ENCODE results near the gene NR3C2. TPM values are rescaled to one million over a fixed set of nuclear protein-coding genes. Genes with fewer than 3 reads are reported as not detected.

The NR3C2 gene
- total RNA-seq, 2 experiments from 2014 or later: 4.2 to 4.3 TPM

DNA sequence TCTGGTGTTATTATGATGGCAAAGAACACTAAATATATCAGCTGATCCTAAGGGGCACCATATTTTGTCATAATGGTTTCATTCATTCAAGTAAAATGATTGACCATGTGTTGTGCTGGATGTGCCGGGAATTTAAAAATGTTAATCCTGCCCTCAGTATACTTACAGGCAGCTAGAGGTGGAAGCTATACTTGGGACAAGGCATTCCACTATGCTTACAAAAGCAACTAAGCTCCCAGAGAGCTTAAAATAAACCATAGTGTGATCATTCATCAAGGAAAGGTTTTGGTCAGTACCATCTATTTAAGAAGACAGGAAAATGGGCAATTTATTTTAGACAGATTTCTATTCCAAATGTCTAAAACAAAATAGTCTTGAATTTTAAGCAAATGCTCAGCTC is 46.4 kb downstream of the NR3C2 start:
- Mint-ChIP-seq H3K9me3 (peaks cover 3% of the 10 kb centered on the region), H3K4me3 (no peak overlapping the region), H3K27me3 (no peaks in the 10 kb centered on the region), H3K4me1 (ENCODE audit: low read depth) (peaks cover 23% of the 10 kb centered on the region), H3K27ac (no peak overlapping the region), H3K36me3 (peaks cover 7% of the 10 kb centered on the region)
- intact Hi-C loops (cut with micrococcal nuclease): no loop called here
- POLR2A ChIA-PET: no interaction called here
- DNase-seq: no peak
- CTCF ChIA-PET: no interaction called here

DNA sequence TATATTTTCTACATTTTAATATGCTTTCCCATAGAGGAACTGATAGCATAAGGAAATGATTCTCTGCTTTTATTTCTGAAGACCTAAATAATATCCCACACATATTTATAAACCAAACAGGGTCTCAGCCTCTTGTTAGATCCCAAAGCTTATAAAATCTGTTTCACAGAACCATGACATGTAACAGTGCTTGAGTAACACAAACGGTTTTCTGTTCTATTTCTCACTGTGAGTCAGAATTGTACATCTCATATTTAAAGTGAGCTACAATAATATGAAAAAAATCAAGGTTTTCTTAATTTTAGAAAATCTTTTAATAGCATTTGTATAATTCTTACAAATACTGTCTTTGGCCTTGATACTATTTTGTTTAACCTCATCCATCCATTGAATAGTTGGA is 51.2 kb downstream of the NR3C2 start:
- Mint-ChIP-seq H3K27ac (no peak overlapping the region), H3K4me3 (no peak overlapping the region), H3K27me3 (no peaks in the 10 kb centered on the region), H3K36me3 (peaks cover 2% of the 10 kb centered on the region), H3K4me1 (ENCODE audit: low read depth) (peaks cover 27% of the 10 kb centered on the region), H3K9me3 (no peaks in the 10 kb centered on the region)
- DNase-seq: no peak
- ChIA-PET POLR2A (no interaction called here), CTCF (no interaction called here)
- intact Hi-C loops (cut with micrococcal nuclease): loop anchor here (2.0 kb wide), 1 partner anchor 14 kb away; no protein-coding TSS in a partner anchor

- Mint-ChIP-seq H3K27me3 (no peaks in the 10 kb centered on the region), H3K9me3 (no peaks in the 10 kb centered on the region), H3K36me3 (peaks cover 2% of the 10 kb centered on the region), H3K4me3 (no peak overlapping the region), H3K4me1 (ENCODE audit: low read depth) (peaks cover 34% of the 10 kb centered on the region), H3K27ac (no peak overlapping the region)
- ChIA-PET POLR2A (no interaction called here), CTCF (no interaction called here)
- intact Hi-C loops (cut with micrococcal nuclease): loop anchor here (2.0 kb wide), 1 partner anchor 14 kb away; no protein-coding TSS in a partner anchor
- DNase-seq: no peak
These were observed 51.9 kb downstream of the NR3C2 start for GRCh38 chr4:148390311-148390710.

- intact Hi-C loops (cut with micrococcal nuclease): loop anchor here (1.0 kb wide), 1 partner anchor 19 kb away; no protein-coding TSS in a partner anchor
- no peak for DNase-seq
- H3K27me3 Mint-ChIP-seq: no peaks in the 10 kb centered on the region
- peaks cover 7% of the 10 kb centered on the region for H3K36me3 Mint-ChIP-seq
- ChIA-PET POLR2A (no interaction called here), CTCF (no interaction called here)
- H3K4me3 Mint-ChIP-seq: no peak overlapping the region
- H3K9me3 Mint-ChIP-seq: peaks cover 4% of the 10 kb centered on the region
- no peak overlapping the region for H3K27ac Mint-ChIP-seq
- H3K4me1 Mint-ChIP-seq (ENCODE audit: low read depth): peaks cover 25% of the 10 kb centered on the region
These were observed 61.9 kb downstream of the NR3C2 start for GRCh38 chr4:148380291-148380690.

- H3K36me3 Mint-ChIP-seq: peaks cover 2% of the 10 kb centered on the region
- DNase-seq: peak; percentile 32
- POLR2A ChIA-PET: interaction anchor here (0.7 to 1.0 kb wide), 2 partner anchors 67 to 864 kb away, joined by 3 read pairs; no protein-coding TSS in a partner anchor
- peaks cover 28% of the 10 kb centered on the region for H3K4me1 Mint-ChIP-seq (ENCODE audit: low read depth)
- CTCF ChIA-PET: no interaction called here
- peak overlapping the region; percentile 77 for H3K27ac Mint-ChIP-seq
- intact Hi-C loops (cut with micrococcal nuclease): loop anchor here (1.0 to 10.0 kb wide), 3 partner anchors 15 to 321 kb away; partner anchors contain the start of gene NR3C2
- peak overlapping the region; percentile 61 for H3K4me3 Mint-ChIP-seq
- no peaks in the 10 kb centered on the region for H3K27me3 Mint-ChIP-seq
- no peaks in the 10 kb centered on the region for H3K9me3 Mint-ChIP-seq
These were observed 66.1 kb downstream of the NR3C2 start for GRCh38 chr4:148376151-148376550.

- intact Hi-C loops (cut with micrococcal nuclease): loop anchor here (10.0 kb wide), 1 partner anchor 321 kb away; no protein-coding TSS in a partner anchor
- Mint-ChIP-seq H3K4me3 (peak overlapping the region; percentile 43), H3K36me3 (peaks cover 2% of the 10 kb centered on the region), H3K27ac (no peak overlapping the region), H3K4me1 (ENCODE audit: low read depth) (peaks cover 28% of the 10 kb centered on the region), H3K27me3 (no peaks in the 10 kb centered on the region), H3K9me3 (no peaks in the 10 kb centered on the region)
- no peak for DNase-seq
- ChIA-PET CTCF (no interaction called here), POLR2A (interaction anchor here (0.7 to 1.0 kb wide), 3 partner anchors 61 to 864 kb away, joined by 3 read pairs; no protein-coding TSS in a partner anchor)
These were observed 66.6 kb downstream of the NR3C2 start for GRCh38 chr4:148375584-148375983.

DNA sequence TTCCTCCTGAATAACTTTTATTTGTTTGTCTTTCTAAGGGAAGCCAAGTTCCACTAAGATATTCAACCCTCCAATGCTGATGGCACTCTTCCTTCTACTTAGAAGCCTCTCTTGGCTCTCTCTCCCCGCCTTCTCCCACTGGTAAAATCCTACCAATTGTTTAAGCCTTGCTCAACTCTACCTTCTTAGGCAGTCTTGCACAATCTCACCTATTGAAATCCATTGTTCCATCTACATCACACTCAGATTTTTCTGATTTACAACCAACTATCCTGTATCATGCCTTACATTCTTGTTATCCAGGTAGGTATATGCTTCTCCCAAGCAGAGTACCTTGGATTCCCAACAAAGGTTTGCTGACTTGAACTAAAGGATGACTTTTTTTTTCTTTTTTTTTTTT is 69.1 kb downstream of the NR3C2 start:
- Mint-ChIP-seq H3K4me1 (ENCODE audit: low read depth) (peaks cover 33% of the 10 kb centered on the region), H3K9me3 (no peaks in the 10 kb centered on the region), H3K4me3 (no peak overlapping the region), H3K36me3 (peaks cover 2% of the 10 kb centered on the region), H3K27me3 (no peaks in the 10 kb centered on the region), H3K27ac (no peak overlapping the region)
- intact Hi-C loops (cut with micrococcal nuclease): loop anchor here (10.0 kb wide), 1 partner anchor 318 kb away; no protein-coding TSS in a partner anchor
- ChIA-PET CTCF (no interaction called here), POLR2A (no interaction called here)
- DNase-seq: no peak

- no peak overlapping the region for H3K27ac Mint-ChIP-seq
- no peak for DNase-seq
- H3K4me3 Mint-ChIP-seq: no peak overlapping the region
- H3K27me3 Mint-ChIP-seq: no peaks in the 10 kb centered on the region
- no peaks in the 10 kb centered on the region for H3K36me3 Mint-ChIP-seq
- peaks cover 24% of the 10 kb centered on the region for H3K4me1 Mint-ChIP-seq (ENCODE audit: low read depth)
- POLR2A ChIA-PET: no interaction called here
- CTCF ChIA-PET: no interaction called here
- intact Hi-C loops (cut with micrococcal nuclease): loop anchor here (10.0 kb wide), 1 partner anchor 315 kb away; no protein-coding TSS in a partner anchor
- H3K9me3 Mint-ChIP-seq: no peaks in the 10 kb centered on the region
These were observed 72.3 kb downstream of the NR3C2 start for GRCh38 chr4:148369919-148370318.

GRCh38 chr4:148367756-148368155 is 74.5 kb downstream of the NR3C2 start:
- Mint-ChIP-seq H3K27me3 (no peaks in the 10 kb centered on the region), H3K4me1 (ENCODE audit: low read depth) (peaks cover 19% of the 10 kb centered on the region), H3K4me3 (no peak overlapping the region), H3K9me3 (no peaks in the 10 kb centered on the region), H3K27ac (no peak overlapping the region), H3K36me3 (no peaks in the 10 kb centered on the region)
- CTCF ChIA-PET: no interaction called here
- DNase-seq: no peak
- POLR2A ChIA-PET: no interaction called here
- intact Hi-C loops (cut with micrococcal nuclease): no loop called here

DNA sequence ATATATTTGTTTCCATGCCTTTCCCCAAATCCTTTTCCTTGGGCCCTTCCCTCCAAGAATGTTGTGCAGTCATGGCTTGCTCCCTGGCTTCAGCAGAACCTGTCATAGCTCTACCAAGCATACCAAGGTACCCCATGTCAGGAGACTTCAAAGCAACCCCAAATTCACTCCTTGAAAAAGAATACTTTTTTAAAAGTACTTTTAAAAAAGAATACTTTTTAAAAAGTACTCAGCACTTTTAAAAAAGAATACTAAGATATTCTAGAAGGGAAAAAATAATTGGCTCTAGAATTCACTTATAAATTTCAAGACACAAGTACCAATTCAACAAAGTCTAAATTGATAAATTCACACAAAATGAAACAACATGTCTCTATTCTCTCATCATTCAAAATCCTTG is 76.0 kb downstream of the NR3C2 start:
- Mint-ChIP-seq H3K36me3 (no peaks in the 10 kb centered on the region), H3K27me3 (no peaks in the 10 kb centered on the region), H3K9me3 (no peaks in the 10 kb centered on the region), H3K4me3 (no peak overlapping the region), H3K4me1 (ENCODE audit: low read depth) (peaks cover 17% of the 10 kb centered on the region), H3K27ac (no peak overlapping the region)
- DNase-seq: no peak
- CTCF ChIA-PET: no interaction called here
- intact Hi-C loops (cut with micrococcal nuclease): no loop called here
- POLR2A ChIA-PET: no interaction called here

- Mint-ChIP-seq H3K36me3 (no peaks in the 10 kb centered on the region), H3K27me3 (no peaks in the 10 kb centered on the region), H3K4me3 (no peak overlapping the region), H3K9me3 (no peaks in the 10 kb centered on the region), H3K27ac (no peak overlapping the region), H3K4me1 (ENCODE audit: low read depth) (peaks cover 24% of the 10 kb centered on the region)
- no peak for DNase-seq
- ChIA-PET CTCF (interaction anchor here (1.0 kb wide), 1 partner anchor 10 kb away, joined by 3 read pairs; no protein-coding TSS in a partner anchor), POLR2A (no interaction called here)
- intact Hi-C loops (cut with micrococcal nuclease): no loop called here
These were observed 77.7 kb downstream of the NR3C2 start for GRCh38 chr4:148364525-148364924.

GRCh38 chr4:148359769-148360168 is 82.4 kb downstream of the NR3C2 start:
- Mint-ChIP-seq H3K4me1 (ENCODE audit: low read depth) (peaks cover 31% of the 10 kb centered on the region), H3K9me3 (no peaks in the 10 kb centered on the region), H3K27me3 (no peaks in the 10 kb centered on the region), H3K4me3 (no peak overlapping the region), H3K36me3 (no peaks in the 10 kb centered on the region), H3K27ac (no peak overlapping the region)
- DNase-seq: no peak
- intact Hi-C loops (cut with micrococcal nuclease): loop anchor here (5.0 kb wide), 1 partner anchor 83 kb away; the partner anchor contains the start of gene NR3C2
- POLR2A ChIA-PET: no interaction called here
- CTCF ChIA-PET: no interaction called here

GRCh38 chr4:148355442-148356123 is 86.6 kb downstream of the NR3C2 start:
- Mint-ChIP-seq H3K27me3 (no peaks in the 10 kb centered on the region), H3K4me1 (ENCODE audit: low read depth) (peaks cover 28% of the 10 kb centered on the region), H3K4me3 (peak overlapping the region; percentile 26), H3K9me3 (no peaks in the 10 kb centered on the region), H3K36me3 (no peaks in the 10 kb centered on the region), H3K27ac (peak overlapping the region; percentile 18)
- intact Hi-C loops (cut with micrococcal nuclease): loop anchor here (5.0 kb wide), 1 partner anchor 87 kb away; the partner anchor contains the start of gene NR3C2
- peak; percentile 12 for DNase-seq
- ChIA-PET CTCF (no interaction called here), POLR2A (no interaction called here)

Measured in activated CD4-positive, alpha-beta memory T cell treated with anti-CD3 and anti-CD28 coated beads for 36 hours (primary cell).